Measurements from ENCODE around the gene DRC7. TPM values are rescaled to one million over a fixed set of nuclear protein-coding genes. Genes with fewer than 3 reads are reported as not detected.
A peak's percentile ranks its signal among the peaks of the same experiment; 100 is the strongest.

Gene DRC7
- total and polyA plus RNA-seq, 9 of the 15 experiments (the other 6 are each of a cell fraction or from before 2014, with no cell fraction given) = 0.04 to 0.33 (median 0.12) TPM; not detected in 3

- TF ChIP-seq RAD21 (CRISPR knock-in tag; conservative IDR thresholded peaks at IDR 0.05 in 1 of 2, IDR thresholded peaks at IDR 0.05 in 1 of 2) (no peak), HSF4 (CRISPR knock-in tag; IDR thresholded peaks at IDR 0.05; ENCODE audit: borderline replicate concordance) (no peak), PBX2 (CRISPR knock-in tag; IDR thresholded peaks at IDR 0.05; ENCODE audit: low read depth) (no peak), PBX2 (tag; conservative IDR thresholded peaks at IDR 0.05; ENCODE audit: low read depth) (no peak)
These were observed 29.1 kb upstream of the DRC7 start (continued) for GRCh38 chr16:57665541-57665940.

GRCh38 chr16:57666353-57667047 lies 28.1 kb upstream of the DRC7 start:
- Histone ChIP-seq H3K9me3 (replicated peaks; ENCODE audit: control insufficient read depth, insufficient read depth, low read depth, low read length) (no peaks in the 10 kb centered on the region), H3K27me3 (ENCODE audit: control insufficient read depth in 2 of 2, insufficient read depth in 2 of 2, low read length in 2 of 2) (no peaks in the 10 kb centered on the region), H3K9me1 (ENCODE audit: control insufficient read depth, insufficient read depth, low read length) (peaks cover 3% of the 10 kb centered on the region), H3K79me2 (ENCODE audit: control insufficient read depth, insufficient read depth, low read length) (no peaks in the 10 kb centered on the region), H3K4me1 (replicated peaks in 1 of 2; ENCODE audit: control insufficient read depth in 2 of 2, insufficient read depth in 2 of 2, low read length in 2 of 2) (peaks cover 22 to 38% of the 10 kb centered on the region in 2 experiments), H4K20me1 (replicated peaks; ENCODE audit: control insufficient read depth, insufficient read depth, low read length) (no peaks in the 10 kb centered on the region), H3K36me3 (ENCODE audit: control insufficient read depth, insufficient read depth, low read length) (no peaks in the 10 kb centered on the region), H3K27ac (ENCODE audit: extremely low read depth, low read depth, low read length) (no peak overlapping the region; the same call in 2 of the 3 replicates), H3K9ac (ENCODE audit: insufficient read depth in 1 of 2, low read depth in 2 of 2, low read length in 2 of 2) (peak overlapping the region; percentile 55 to 67; a peak in 3 of 4 replicates), H2AFZ (ENCODE audit: low read depth, low read length) (no peak overlapping the region; the same call in 1 of the 2 replicates), H3K4me2 (ENCODE audit: insufficient read depth, low read length) (no peak overlapping the region), H3K4me3 (no peak overlapping the region)
- in situ Hi-C loops (cut with MboI) = loop anchor here (5.0 kb wide), 1 partner anchor 51 kb away; no protein-coding TSS in a partner anchor
- no peak for TF ChIP-seq POLR2B (IDR thresholded peaks at IDR 0.05; ENCODE audit: low read depth, partially characterized antibody)
- TF ChIP-seq FOXA3 (CRISPR knock-in tag; conservative IDR thresholded peaks at IDR 0.05 in 1 of 2, IDR thresholded peaks at IDR 0.05 in 1 of 2) = no peak
- TF ChIP-seq SMAD2 (IDR thresholded peaks at IDR 0.05; ENCODE audit: low read depth, low read length) = no peak
- no peak for TF ChIP-seq ZNF830 (CRISPR knock-in tag; IDR thresholded peaks at IDR 0.05)
- no peak for TF ChIP-seq MBD1 (CRISPR knock-in tag; IDR thresholded peaks at IDR 0.05)
- no peak for TF ChIP-seq ZBTB49 (CRISPR knock-in tag; IDR thresholded peaks at IDR 0.05; ENCODE audit: borderline replicate concordance)
- intact Hi-C loops (cut with micrococcal nuclease) = loop anchor here (2.0 to 10.0 kb wide), 2 partner anchors 24 to 228 kb away; no protein-coding TSS in a partner anchor
- ATAC-seq (no peak), FAIRE-seq (no peak), DNase-seq (ENCODE audit: extremely low read depth in 1 of 4, low spot score in 3 of 4) (no peak)
- no TSS peak for BruUV-seq (replicated peaks)
- POLR2A ChIA-PET = interaction anchor here (0.7 kb wide), 1 partner anchor 65 kb away, joined by 3 read pairs; no protein-coding TSS in a partner anchor
- 71% methylated on average over 10 of the region's 11 CpGs for WGBS (ENCODE audit: insufficient coverage, low coverage, missing lambda C conversion rate)
- CTCF ChIA-PET (ENCODE audit: low intra/inter-chr PET ratio) = no interaction called here
